Upper lobe of right lung (tissue), 1 donor: ENCODE measurements around the gene SAMD1. TPM values are rescaled to one million over a fixed set of nuclear protein-coding genes. Genes with fewer than 3 reads are reported as not detected.

Experiments used
- ATAC-seq: fragments of 200-7000 bp; cut with Tn5 transposase; one replicate; pipeline ENCODE4 v1.9.1; 2020; ENCODE audit warnings: mild to moderate bottlenecking, moderate library complexity
- DNase-seq: peaks from one replicate; pipeline ENCODE4 v3.0.0-alpha.2; 2020
- H3K27ac ChIP-seq: fragments of 200-600 bp; one replicate; pipeline ENCODE4 v1.8.0; 2022
- H3K27me3 ChIP-seq: fragments of 200-600 bp; one replicate; pipeline ENCODE4 v1.8.0; 2022; ENCODE audit warnings: mild to moderate bottlenecking
- H3K36me3 ChIP-seq: fragments of 200-600 bp; one replicate; pipeline ENCODE4 v1.8.0; 2022
- H3K4me1 ChIP-seq: fragments of 200-600 bp; one replicate; pipeline ENCODE4 v1.8.0; 2022
- H3K4me3 ChIP-seq: fragments of 200-600 bp; one replicate; pipeline ENCODE4 v1.8.0; 2022; ENCODE audit warnings: mild to moderate bottlenecking
- H3K9me3 ChIP-seq: fragments of 200-600 bp; one replicate; pipeline ENCODE4 v1.8.0; 2022
- CTCF ChIP-seq: fragments of 200-600 bp; IDR thresholded peaks from one replicate; pipeline ENCODE4 v1.8.0; 2022; ENCODE audit warnings: antibody characterized with exemption
- intact Hi-C: fragments of 100-400 bp; cut with DNase I; formaldehyde crosslinking; loops from one replicate; pipeline ENCODE4 v1.11.0; 2022
- total RNA-seq: library from RNA; stranded (reverse); fragmentation: NEBNext Ultra II Directional; extraction: Animal tissue kit (Norgen Biotek cat#: 25700); gene quantifications from one replicate; pipeline ENCODE4 v1.2.1, GENCODE V29; 2021
- donor health status: DM: no; HTN: yes; CAD: no; lungs with severe emphysema.

SAMD1 gene
- total RNA-seq, 1 donor from 2014 or later, result 45.9 TPM

GRCh38 chr19:14106840-14107239 lies 16.3 kb upstream of the SAMD1 start:
- no peaks in the 10 kb centered on the region for H3K4me1 ChIP-seq
- H3K36me3 ChIP-seq, result peaks cover 41% of the 10 kb centered on the region
- no peaks in the 10 kb centered on the region for H3K27me3 ChIP-seq
- ATAC-seq, result no peak
- H3K27ac ChIP-seq, result no peak overlapping the region
- intact Hi-C loops, result no loop called here
- H3K4me3 ChIP-seq, result no peak overlapping the region
- no peak for DNase-seq
- no peak for TF ChIP-seq CTCF
- no peaks in the 10 kb centered on the region for H3K9me3 ChIP-seq

GRCh38 chr19:14105680-14106079 lies 15.1 kb upstream of the SAMD1 start:
- H3K9me3 ChIP-seq, result no peaks in the 10 kb centered on the region
- H3K27me3 ChIP-seq, result no peaks in the 10 kb centered on the region
- H3K4me3 ChIP-seq, result no peak overlapping the region
- intact Hi-C loops, result no loop called here
- DNase-seq, result no peak
- peaks cover 52% of the 10 kb centered on the region for H3K36me3 ChIP-seq
- no peaks in the 10 kb centered on the region for H3K4me1 ChIP-seq
- no peak for ATAC-seq
- TF ChIP-seq CTCF, result no peak
- no peak overlapping the region for H3K27ac ChIP-seq

GRCh38 chr19:14103310-14103709 lies 12.8 kb upstream of the SAMD1 start:
- Histone ChIP-seq H3K36me3 (peaks cover 76% of the 10 kb centered on the region), H3K27ac (no peak overlapping the region), H3K27me3 (no peaks in the 10 kb centered on the region), H3K9me3 (no peaks in the 10 kb centered on the region), H3K4me1 (no peaks in the 10 kb centered on the region), H3K4me3 (no peak overlapping the region)
- ATAC-seq (no peak), DNase-seq (no peak)
- TF ChIP-seq CTCF, result no peak
- intact Hi-C loops, result no loop called here

- Histone ChIP-seq H3K27ac (no peak overlapping the region), H3K9me3 (no peaks in the 10 kb centered on the region), H3K4me3 (no peak overlapping the region), H3K36me3 (peaks cover 82% of the 10 kb centered on the region), H3K27me3 (no peaks in the 10 kb centered on the region), H3K4me1 (no peaks in the 10 kb centered on the region)
- no peak for ATAC-seq
- TF ChIP-seq CTCF, result no peak
- intact Hi-C loops, result no loop called here
- DNase-seq, result no peak
These were observed 12.2 kb upstream of the SAMD1 start for GRCh38 chr19:14102756-14103155.

- no peaks in the 10 kb centered on the region for H3K9me3 ChIP-seq
- no peak for ATAC-seq
- no peak for DNase-seq
- H3K4me1 ChIP-seq, result no peaks in the 10 kb centered on the region
- H3K4me3 ChIP-seq, result no peak overlapping the region
- H3K36me3 ChIP-seq, result peaks cover 87% of the 10 kb centered on the region
- H3K27ac ChIP-seq, result no peak overlapping the region
- intact Hi-C loops, result no loop called here
- TF ChIP-seq CTCF, result no peak
- no peaks in the 10 kb centered on the region for H3K27me3 ChIP-seq
These were observed 11.6 kb upstream of the SAMD1 start for GRCh38 chr19:14102102-14102696.

- intact Hi-C loops, result no loop called here
- DNase-seq (no peak), ATAC-seq (no peak)
- Histone ChIP-seq H3K4me3 (no peak overlapping the region), H3K9me3 (no peaks in the 10 kb centered on the region), H3K36me3 (peaks cover 90% of the 10 kb centered on the region), H3K27ac (no peak overlapping the region), H3K27me3 (no peaks in the 10 kb centered on the region), H3K4me1 (no peaks in the 10 kb centered on the region)
- no peak for TF ChIP-seq CTCF
These were observed 10.5 kb upstream of the SAMD1 start for GRCh38 chr19:14101003-14101545.
